KMS-11 (cell line): Measurements from ENCODE around the gene CAMTA1.

Experiments used
- H2AFZ ChIP-seq: fragments of 200-600 bp; sonication (generic); 2 replicates; pipeline ENCODE4 v1.6.1; 2016; ENCODE audit warnings: antibody characterized with exemption, mixed run types, low read depth
- H3K27ac ChIP-seq: fragments of 200-600 bp; sonication (generic); 2 replicates; pipeline ENCODE4 v1.6.1; 2016; ENCODE audit warnings: mild to moderate bottlenecking, mixed run types
- H3K27me3 ChIP-seq: fragments of 200-600 bp; sonication (generic); 2 replicates; pipeline ENCODE4 v1.6.1; 2017; ENCODE audit warnings: mild to moderate bottlenecking, low read depth, mixed run types, moderate library complexity; ENCODE audit not compliant: insufficient read depth
- H3K36me3 ChIP-seq: fragments of 200-600 bp; sonication (generic); 2 replicates; pipeline ENCODE4 v1.6.1; 2017; ENCODE audit warnings: mild to moderate bottlenecking, mixed run types; ENCODE audit not compliant: insufficient read depth
- H3K4me1 ChIP-seq: fragments of 200-600 bp; sonication (generic); 2 replicates; pipeline ENCODE4 v1.6.1; 2016; ENCODE audit warnings: mild to moderate bottlenecking, low read depth, mixed run types; ENCODE audit not compliant: poor library complexity, severe bottlenecking
- H3K4me2 ChIP-seq: fragments of 200-600 bp; sonication (generic); 2 replicates; pipeline ENCODE4 v1.7.0; 2016; ENCODE audit warnings: mild to moderate bottlenecking, mixed run types
- H3K4me3 ChIP-seq: fragments of 200-600 bp; sonication (generic); IDR thresholded peaks from 2 replicates; pipeline ENCODE4 v1.6.1; 2017; ENCODE audit warnings: low read depth, low read length, mixed read lengths; ENCODE audit not compliant: insufficient read depth
- H3K79me2 ChIP-seq: fragments of 200-600 bp; sonication (generic); 2 replicates; pipeline ENCODE4 v1.6.1; 2016; ENCODE audit warnings: low read depth, mixed run types; ENCODE audit not compliant: insufficient read depth
- H3K9ac ChIP-seq: fragments of 200-600 bp; sonication (generic); 2 replicates; pipeline ENCODE4 v1.6.1; 2016; ENCODE audit warnings: mild to moderate bottlenecking, mixed run types
- H4K20me1 ChIP-seq: fragments of 200-600 bp; sonication (generic); 2 replicates; pipeline ENCODE4 v1.6.1; 2016; ENCODE audit warnings: mild to moderate bottlenecking, mixed run types; ENCODE audit not compliant: insufficient read depth
- CTCF ChIP-seq: fragments of 200-600 bp; sonication (generic); conservative IDR thresholded peaks from 2 replicates; pipeline ENCODE4 v1.6.1; 2017; ENCODE audit warnings: low read depth, mild to moderate bottlenecking, antibody characterized with exemption, low read length, moderate library complexity, mixed read lengths

CAMTA1 gene

GRCh38 chr1:7093297-7093696 lies 308.0 kb downstream of the CAMTA1 start:
- H3K27me3 ChIP-seq = peaks cover 68% of the 10 kb centered on the region
- H3K9ac ChIP-seq = no peak overlapping the region
- no peak overlapping the region for H3K4me3 ChIP-seq
- no peaks in the 10 kb centered on the region for H3K36me3 ChIP-seq
- no peak overlapping the region for H2AFZ ChIP-seq
- no peak overlapping the region for H3K27ac ChIP-seq
- no peak for TF ChIP-seq CTCF
- no peaks in the 10 kb centered on the region for H4K20me1 ChIP-seq
- no peak overlapping the region for H3K4me2 ChIP-seq
- H3K79me2 ChIP-seq = no peaks in the 10 kb centered on the region
- no peaks in the 10 kb centered on the region for H3K4me1 ChIP-seq

GRCh38 chr1:7094086-7094485 lies 308.8 kb downstream of the CAMTA1 start:
- no peak for TF ChIP-seq CTCF
- Histone ChIP-seq H3K4me2 (no peak overlapping the region), H3K9ac (no peak overlapping the region), H3K4me3 (no peak overlapping the region), H3K36me3 (no peaks in the 10 kb centered on the region), H2AFZ (no peak overlapping the region), H3K27ac (no peak overlapping the region), H3K27me3 (peaks cover 62% of the 10 kb centered on the region), H4K20me1 (no peaks in the 10 kb centered on the region), H3K79me2 (no peaks in the 10 kb centered on the region), H3K4me1 (no peaks in the 10 kb centered on the region)

- Histone ChIP-seq H3K79me2 (no peaks in the 10 kb centered on the region), H3K27ac (no peak overlapping the region), H3K4me1 (no peaks in the 10 kb centered on the region), H3K4me3 (no peak overlapping the region), H3K4me2 (no peak overlapping the region), H2AFZ (no peak overlapping the region), H3K27me3 (peaks cover 64% of the 10 kb centered on the region), H3K36me3 (no peaks in the 10 kb centered on the region), H4K20me1 (no peaks in the 10 kb centered on the region), H3K9ac (no peak overlapping the region)
- TF ChIP-seq CTCF = no peak
These were observed 309.3 kb downstream of the CAMTA1 start for GRCh38 chr1:7094509-7094908.

GRCh38 chr1:7095343-7095964 lies 310.2 kb downstream of the CAMTA1 start:
- Histone ChIP-seq H3K79me2 (no peaks in the 10 kb centered on the region), H4K20me1 (no peaks in the 10 kb centered on the region), H3K27me3 (peaks cover 66% of the 10 kb centered on the region), H3K4me3 (no peak overlapping the region), H3K4me2 (no peak overlapping the region), H2AFZ (no peak overlapping the region), H3K4me1 (no peaks in the 10 kb centered on the region), H3K9ac (no peak overlapping the region), H3K27ac (no peak overlapping the region), H3K36me3 (no peaks in the 10 kb centered on the region)
- no peak for TF ChIP-seq CTCF
